Measurements from ENCODE around the gene TMEM219. TPM values are rescaled to one million over a fixed set of nuclear protein-coding genes. Genes with fewer than 3 reads are reported as not detected.

The TMEM219 gene
- total RNA-seq, 1 donor from 2014 or later, result 49.8 TPM

DNA sequence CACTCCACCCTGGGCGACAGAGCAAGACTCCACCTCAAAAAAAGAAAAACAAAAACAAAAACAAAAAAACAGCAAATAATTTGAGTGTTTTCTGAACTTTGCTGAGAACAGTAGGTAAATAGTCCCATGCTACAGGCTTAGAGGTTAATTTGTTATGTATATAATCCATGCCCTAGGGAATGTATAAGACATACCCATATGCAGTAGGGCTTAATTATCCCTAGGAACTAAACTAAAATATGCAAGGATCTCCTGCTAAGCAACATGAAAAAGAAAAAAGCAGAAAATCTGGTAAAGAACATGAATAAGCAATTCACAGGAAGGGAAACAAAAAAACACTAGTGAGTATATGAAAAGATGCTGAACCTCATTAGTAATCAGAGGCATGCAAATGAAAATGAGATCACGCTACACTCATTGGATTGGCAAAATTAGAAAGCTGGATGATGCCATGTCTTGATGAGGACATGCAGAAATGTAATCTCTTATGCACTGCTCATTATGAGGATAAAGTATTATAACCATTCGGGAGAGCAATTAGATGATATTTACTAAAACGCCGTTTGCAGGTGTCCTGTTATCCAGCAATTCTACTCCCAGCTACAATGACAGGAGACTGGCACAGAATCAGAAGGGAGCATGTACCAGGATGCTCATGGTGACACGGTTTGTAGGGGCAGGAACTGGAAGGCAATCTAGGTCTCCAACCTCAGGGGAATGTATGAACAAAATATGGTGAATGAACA lies 41.4 kb upstream of the TMEM219 start:
- TF ChIP-seq CTCF (IDR thresholded peaks at IDR 0.05; ENCODE audit: insufficient read depth, low read length, severe bottlenecking), result no peak
- no peak for DNase-seq (ENCODE audit: low read depth)
- Histone ChIP-seq H3K27me3 (ENCODE audit: control insufficient read depth, insufficient read depth, low read length) (no peaks in the 10 kb centered on the region), H3K36me3 (ENCODE audit: control insufficient read depth, insufficient read depth, low read length) (peaks cover 9% of the 10 kb centered on the region), H3K4me3 (ENCODE audit: low read depth, low read length) (no peak overlapping the region)
- FAIRE-seq, result no peak

- DNase-seq (ENCODE audit: low read depth), result no peak
- H3K36me3 ChIP-seq (ENCODE audit: control insufficient read depth, insufficient read depth, low read length), result peaks cover 9% of the 10 kb centered on the region
- TF ChIP-seq CTCF (IDR thresholded peaks at IDR 0.05; ENCODE audit: insufficient read depth, low read length, severe bottlenecking), result no peak
- H3K4me3 ChIP-seq (ENCODE audit: low read depth, low read length), result no peak overlapping the region
- no peaks in the 10 kb centered on the region for H3K27me3 ChIP-seq (ENCODE audit: control insufficient read depth, insufficient read depth, low read length)
- FAIRE-seq, result no peak
Measured at GRCh38 chr16:29921034-29921385, 40.9 kb upstream of the TMEM219 start.

DNA sequence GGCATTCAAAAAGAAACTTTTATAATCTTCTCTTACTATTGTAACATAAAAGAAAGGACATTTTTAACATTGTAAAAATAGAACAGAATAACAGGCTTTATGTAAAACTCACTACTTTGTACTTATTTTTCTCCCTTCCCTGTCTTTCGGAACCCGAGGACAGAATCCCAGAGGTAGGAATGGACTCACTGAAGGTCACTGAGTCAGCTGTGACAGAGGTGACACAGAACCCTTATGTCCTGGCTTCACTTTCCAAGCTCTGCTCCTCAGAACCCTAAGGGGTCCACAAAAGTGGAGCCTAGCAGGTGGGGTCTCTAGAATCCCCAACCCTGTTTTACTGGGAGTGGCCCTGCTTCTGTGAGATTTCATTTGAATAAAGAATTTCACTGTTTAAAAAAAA lies 39.6 kb upstream of the TMEM219 start:
- FAIRE-seq (no peak), DNase-seq (ENCODE audit: low read depth) (no peak)
- no peak overlapping the region for H3K4me3 ChIP-seq (ENCODE audit: low read depth, low read length)
- no peak for TF ChIP-seq CTCF (IDR thresholded peaks at IDR 0.05; ENCODE audit: insufficient read depth, low read length, severe bottlenecking)
- peaks cover 7% of the 10 kb centered on the region for H3K36me3 ChIP-seq (ENCODE audit: control insufficient read depth, insufficient read depth, low read length)
- H3K27me3 ChIP-seq (ENCODE audit: control insufficient read depth, insufficient read depth, low read length), result no peaks in the 10 kb centered on the region

- peaks cover 7% of the 10 kb centered on the region for H3K36me3 ChIP-seq (ENCODE audit: control insufficient read depth, insufficient read depth, low read length)
- FAIRE-seq, result no peak
- H3K4me3 ChIP-seq (ENCODE audit: low read depth, low read length), result no peak overlapping the region
- no peak for DNase-seq (ENCODE audit: low read depth)
- H3K27me3 ChIP-seq (ENCODE audit: control insufficient read depth, insufficient read depth, low read length), result no peaks in the 10 kb centered on the region
- no peak for TF ChIP-seq CTCF (IDR thresholded peaks at IDR 0.05; ENCODE audit: insufficient read depth, low read length, severe bottlenecking)
Measured at GRCh38 chr16:29922986-29923501, 38.8 kb upstream of the TMEM219 start.

DNA sequence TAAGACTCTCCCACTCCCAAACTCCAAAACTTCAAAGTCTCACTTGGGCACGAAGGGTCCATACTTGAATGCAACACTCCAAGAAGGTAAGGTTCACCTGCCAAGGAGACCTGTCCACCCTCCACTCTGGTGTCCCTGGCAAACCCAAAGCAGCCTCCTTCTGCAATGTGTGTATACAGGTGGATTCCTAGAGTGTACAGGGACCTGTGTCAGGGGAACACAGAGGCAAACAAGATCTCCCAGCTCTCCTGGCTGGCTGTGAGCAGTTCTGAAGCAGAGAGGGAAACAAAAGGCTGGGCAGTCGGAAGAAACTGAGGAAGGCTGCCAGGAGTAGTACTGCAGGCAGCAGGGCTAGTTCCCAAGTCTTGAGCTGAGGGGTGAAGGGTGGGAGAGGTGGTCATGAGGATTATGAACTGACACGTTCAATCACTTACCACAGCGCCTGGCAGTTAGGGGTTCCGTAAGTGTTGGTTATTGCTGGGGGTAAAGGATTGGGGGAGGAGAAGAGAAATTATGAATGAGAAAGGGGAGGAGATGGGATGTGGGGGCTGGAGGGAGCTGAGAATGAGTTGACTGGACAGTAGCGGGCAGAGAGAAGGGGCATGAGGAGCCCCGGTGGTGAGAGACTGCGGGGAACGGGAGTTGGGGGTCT lies 36.6 kb upstream of the TMEM219 start:
- Histone ChIP-seq H3K27me3 (ENCODE audit: control insufficient read depth, insufficient read depth, low read length) (no peaks in the 10 kb centered on the region), H3K4me3 (ENCODE audit: low read depth, low read length) (peak overlapping the region; percentile 96), H3K36me3 (ENCODE audit: control insufficient read depth, insufficient read depth, low read length) (peaks cover 7% of the 10 kb centered on the region)
- no peak for TF ChIP-seq CTCF (IDR thresholded peaks at IDR 0.05; ENCODE audit: insufficient read depth, low read length, severe bottlenecking)
- FAIRE-seq, result no peak
- no peak for DNase-seq (ENCODE audit: low read depth)

Measured in bronchial epithelial cell (primary cell).